Right ventricle myocardium superior (tissue), 1 donor: ENCODE measurements around the gene JHY. TPM values are rescaled to one million over a fixed set of nuclear protein-coding genes. Genes with fewer than 3 reads are reported as not detected.
A peak's percentile ranks its signal among the peaks of the same experiment; 100 is the strongest.

Experiments used
- ATAC-seq: fragments of 200-7000 bp; cut with Tn5 transposase; one replicate; pipeline ENCODE4 v1.9.1; 2020; ENCODE audit warnings: mild to moderate bottlenecking; ENCODE audit not compliant: poor library complexity
- DNase-seq: peaks from one replicate; pipeline ENCODE4 v3.0.0-alpha.2; 2020
- intact Hi-C: fragments of 100-400 bp; cut with DNase I; formaldehyde crosslinking; loops from one replicate; pipeline ENCODE4 v1.11.2; 2022
- total RNA-seq: library from RNA; stranded (reverse); fragmentation: NEBNext Ultra II Directional; extraction: Animal tissue kit (Norgen Biotek cat#: 25700); gene quantifications from one replicate; pipeline ENCODE4 v1.2.1, GENCODE V29; 2021
- donor health status: DM: no; HTN: yes; CAD: no; lungs with severe emphysema.

Gene JHY
- total RNA-seq, 1 donor from 2014 or later = 2.6 TPM

DNA sequence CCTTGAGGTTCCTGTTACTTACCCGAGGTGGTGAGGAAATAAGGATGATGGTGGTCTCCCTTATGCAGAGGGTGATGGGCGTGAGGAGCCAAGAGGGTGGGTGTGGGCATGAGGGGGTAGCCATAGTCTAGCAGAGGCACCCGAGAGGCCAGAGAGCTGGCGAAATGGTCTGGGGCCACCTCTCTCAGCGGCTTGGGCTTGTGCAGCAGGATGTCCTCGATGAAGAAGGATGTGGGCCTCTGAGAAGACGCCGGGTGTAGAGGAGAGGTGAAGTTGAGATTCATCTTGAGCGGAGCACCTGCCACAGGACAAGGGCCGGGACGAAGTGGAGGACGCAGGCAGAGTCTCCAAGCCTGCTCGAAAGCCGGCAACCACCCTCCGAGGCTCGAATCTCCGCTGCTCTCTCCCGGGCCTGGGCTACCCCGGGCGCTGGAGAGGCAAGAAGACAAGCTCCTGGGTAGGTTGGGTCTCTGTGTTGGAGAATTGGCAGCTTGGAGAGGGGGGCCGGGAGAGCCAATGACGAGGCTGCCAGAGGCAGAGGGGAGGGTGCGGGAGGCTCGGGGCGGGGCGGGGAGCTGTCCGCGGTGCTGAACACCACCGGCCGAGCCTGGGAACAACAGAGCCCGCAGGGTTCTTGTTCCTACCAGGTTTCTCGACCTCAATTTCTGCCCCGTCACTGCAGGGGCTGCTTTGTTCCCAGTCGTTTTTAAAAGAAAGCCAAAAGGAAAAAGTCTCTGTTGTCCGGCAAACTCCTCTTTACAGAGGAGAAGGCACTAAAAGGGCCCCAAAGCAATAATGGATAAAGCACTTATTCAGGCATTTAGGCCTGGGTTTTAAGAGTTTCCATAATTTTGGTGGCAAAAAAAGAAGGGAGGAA is 99.1 kb downstream of the JHY start, which contains the start of gene BSX:
Gene BSX (minus strand): TSS at position 447 of the 877 bp plus-strand sequence. CDS start 163 bp downstream, at position 284.
- ATAC-seq (peak; percentile 82), DNase-seq (peak; percentile 58)
- intact Hi-C loops = no loop called here

DNA sequence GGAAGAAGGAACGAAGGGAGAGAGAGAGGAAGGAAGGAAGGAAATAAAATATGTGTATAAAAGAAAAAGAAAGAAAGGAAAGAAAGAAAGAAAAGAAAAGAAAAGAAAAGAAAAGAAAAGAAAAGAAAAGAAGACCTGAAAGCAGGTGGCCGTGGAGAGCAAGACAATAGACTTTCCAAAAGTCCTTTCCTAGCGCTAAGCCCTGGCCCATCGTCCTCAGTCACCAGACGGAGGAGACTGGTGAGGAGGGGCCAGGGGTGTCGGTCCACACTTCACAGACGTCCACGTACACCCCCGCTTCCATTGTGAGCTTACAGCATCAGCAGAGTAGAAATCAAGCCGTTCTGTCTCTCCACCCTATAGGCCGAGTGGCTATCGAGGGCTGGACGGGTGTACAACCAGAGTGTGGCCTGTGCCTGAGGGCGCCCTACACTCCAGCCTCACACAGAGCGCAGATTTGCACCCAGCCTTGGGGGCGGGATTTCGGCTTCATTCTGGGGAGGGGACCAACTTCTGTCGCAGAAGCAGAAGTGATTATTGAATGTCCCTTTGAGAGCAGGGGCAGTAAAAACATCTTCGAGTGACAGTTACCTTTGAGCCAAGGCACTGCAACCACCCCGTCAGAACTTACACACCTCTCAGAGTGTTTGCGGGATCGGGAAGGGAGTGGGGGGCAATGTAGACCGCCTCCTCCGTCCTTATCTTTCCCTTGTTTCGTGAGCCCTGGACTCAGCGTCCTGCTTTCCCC is 101.1 kb downstream of the JHY start:
- ATAC-seq = no peak
- no peak for DNase-seq
- intact Hi-C loops = no loop called here

DNA sequence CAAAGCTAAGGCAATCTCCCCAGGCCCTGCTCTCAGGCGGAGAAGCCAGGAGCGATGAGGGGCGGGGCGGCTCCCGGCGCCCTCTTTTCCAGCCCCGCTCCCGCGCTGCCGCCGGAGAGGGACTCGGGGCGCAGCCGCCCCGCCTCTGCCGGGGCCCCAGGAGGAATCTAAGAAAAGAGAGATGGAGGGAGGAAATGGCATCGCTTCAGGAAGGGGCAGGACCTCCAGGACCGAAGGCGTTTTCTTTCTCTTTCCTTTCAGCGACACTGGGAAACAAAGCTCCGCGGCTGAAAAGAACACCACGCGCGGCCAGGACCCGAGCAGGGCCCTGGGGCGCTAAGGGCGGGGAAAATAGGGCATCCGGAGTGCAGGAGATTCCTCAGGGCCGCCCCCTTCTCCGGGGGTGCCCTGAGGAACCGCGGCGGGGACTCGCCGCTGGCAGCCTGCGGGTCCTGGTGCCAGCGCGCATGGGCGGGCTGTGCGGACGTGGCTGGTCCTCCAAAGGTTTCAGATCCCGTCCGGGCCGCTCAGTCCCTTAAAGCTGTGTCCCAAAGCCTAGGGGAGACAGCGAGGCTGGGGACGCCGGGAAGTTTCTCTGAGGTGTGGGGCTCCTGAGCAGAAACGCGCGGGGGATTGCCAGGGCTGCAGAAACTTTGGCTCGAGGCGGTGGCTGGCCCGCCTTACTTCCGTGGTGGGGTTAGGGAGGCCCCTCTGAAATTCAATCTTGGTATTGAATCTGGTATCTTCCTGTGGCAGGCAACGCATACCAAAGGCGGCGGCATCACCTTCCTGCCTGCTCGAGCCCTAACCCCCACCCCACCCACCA is 101.8 kb downstream of the JHY start:
- ATAC-seq = peak; percentile 36
- intact Hi-C loops = no loop called here

DNA sequence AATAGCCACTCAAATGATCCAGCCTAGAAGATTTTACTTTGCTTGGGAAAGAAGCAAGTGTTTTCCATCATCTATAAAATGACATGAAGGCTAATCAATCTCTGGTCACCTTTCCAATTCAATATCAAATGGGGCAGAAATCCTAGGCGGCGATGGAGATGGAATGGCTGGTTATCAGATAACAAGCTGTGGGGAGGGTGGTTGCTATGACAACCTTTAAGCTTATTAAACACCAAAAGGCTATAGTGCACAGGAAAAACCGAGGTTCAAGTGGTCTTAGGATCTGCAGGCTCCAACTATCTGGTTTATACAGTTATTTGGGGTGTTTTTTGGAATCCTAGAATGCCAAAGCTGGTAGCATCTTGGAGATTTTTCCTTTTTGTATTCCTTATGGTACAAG is 113.0 kb downstream of the JHY start:
- ATAC-seq (no peak), DNase-seq (no peak)
- intact Hi-C loops = no loop called here

More for the DNA sequence above, 101.8 kb downstream of the JHY start:
- no peak for DNase-seq

DNA sequence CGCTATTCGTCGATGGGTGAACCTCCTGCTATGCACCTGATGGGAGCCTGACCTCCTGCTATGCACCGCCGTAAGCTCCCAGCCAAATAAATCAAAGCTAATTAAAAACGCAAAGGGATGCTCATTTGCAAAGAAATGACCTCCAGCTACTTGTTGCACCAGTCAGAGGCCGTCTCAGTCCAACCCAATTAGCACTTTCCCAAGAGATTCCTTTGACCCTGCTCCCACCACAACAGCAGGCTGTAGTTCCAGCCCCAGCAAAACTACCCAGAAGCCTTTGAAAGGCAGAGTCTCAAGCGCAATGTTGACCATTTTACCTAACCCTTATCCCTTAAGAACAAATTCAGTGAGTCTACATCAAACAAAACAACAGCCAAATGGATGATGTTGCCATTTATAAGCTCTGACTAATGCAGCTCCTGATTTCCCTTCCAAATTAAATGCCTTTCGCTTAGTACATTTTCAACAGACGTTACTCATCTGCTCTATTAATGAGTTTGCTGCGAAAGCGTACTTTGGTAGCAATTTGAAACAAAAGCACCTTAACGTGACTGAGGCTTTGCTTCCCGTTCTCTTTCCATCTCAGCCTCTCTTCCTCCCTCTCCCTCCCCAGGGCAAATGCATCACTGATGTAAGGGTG is 116.3 kb downstream of the JHY start:
- DNase-seq (no peak), ATAC-seq (no peak)
- intact Hi-C loops = no loop called here

DNA sequence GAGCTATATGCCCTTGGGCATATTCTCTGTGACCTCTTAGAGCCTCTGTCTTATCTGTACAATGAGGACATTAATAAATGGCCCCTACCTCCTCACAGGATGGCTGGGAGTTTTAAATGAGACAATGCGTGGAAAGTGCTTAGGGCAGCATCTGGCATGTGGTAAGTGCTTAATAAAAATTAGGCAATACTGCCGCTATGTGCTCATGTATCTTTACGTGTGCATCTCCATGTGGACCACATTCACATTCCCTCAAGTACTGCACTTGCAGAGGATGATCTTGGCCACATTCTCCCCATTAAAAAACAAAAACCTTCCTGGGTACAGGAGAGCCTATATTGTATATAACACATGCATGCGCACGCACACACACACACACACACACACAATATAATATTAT is 118.2 kb downstream of the JHY start:
- intact Hi-C loops = no loop called here
- no peak for DNase-seq
- no peak for ATAC-seq

DNA sequence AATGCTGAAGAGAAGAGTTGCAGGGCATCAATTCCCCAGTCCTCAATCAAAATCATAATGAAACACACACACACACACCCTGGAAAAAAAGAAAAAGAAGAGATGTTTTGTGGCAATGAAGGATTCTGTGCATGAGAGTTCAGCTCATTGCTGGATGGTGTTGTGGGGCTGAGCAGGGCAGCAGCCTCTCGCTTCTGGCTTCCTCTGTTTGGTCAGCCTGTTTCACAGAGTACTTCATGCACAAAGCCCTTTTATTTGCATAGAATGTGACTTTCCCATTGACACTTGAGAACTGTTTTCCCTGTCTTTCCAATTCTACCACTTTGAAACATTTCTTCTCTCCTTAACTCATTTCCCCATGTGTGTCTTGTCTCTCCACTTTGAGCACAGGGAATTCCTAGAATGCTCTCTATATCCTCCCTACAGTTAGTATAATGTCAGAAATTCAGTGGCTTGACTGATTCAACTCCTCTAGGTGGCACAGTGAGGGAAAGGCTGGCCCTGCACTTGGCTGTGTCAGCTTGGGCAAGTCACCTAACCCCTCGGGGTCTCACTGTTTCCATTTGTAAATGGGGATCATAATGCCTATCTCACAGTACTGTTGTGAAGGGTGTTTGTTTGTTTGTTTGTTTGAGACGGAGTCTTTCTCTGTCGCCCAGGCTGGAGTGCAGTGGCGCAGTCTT is 124.4 kb downstream of the JHY start:
- DNase-seq (no peak), ATAC-seq (no peak)

More for the DNA sequence above, 124.4 kb downstream of the JHY start:
- intact Hi-C loops = no loop called here

Other genes with a start within 250 kb of the JHY start
- 2.5 TPM for gene UBASH3B, start 227.0 kb upstream of the JHY start, total RNA-seq
- 0.11 TPM for gene CRTAM, start 44.3 kb upstream of the JHY start, total RNA-seq
- gene BSX, start 99.1 kb downstream of the JHY start, total RNA-seq = not detected
- 1,336 TPM for gene HSPA8, start 179.4 kb downstream of the JHY start, total RNA-seq